Measurements from ENCODE around the gene MPC2.
"Not testable (repeated sequence)": the region's sequence is repeated elsewhere in the genome, so short reads cannot be mapped to it uniquely, and the experiment has no call there.

MPC2 gene

DNA sequence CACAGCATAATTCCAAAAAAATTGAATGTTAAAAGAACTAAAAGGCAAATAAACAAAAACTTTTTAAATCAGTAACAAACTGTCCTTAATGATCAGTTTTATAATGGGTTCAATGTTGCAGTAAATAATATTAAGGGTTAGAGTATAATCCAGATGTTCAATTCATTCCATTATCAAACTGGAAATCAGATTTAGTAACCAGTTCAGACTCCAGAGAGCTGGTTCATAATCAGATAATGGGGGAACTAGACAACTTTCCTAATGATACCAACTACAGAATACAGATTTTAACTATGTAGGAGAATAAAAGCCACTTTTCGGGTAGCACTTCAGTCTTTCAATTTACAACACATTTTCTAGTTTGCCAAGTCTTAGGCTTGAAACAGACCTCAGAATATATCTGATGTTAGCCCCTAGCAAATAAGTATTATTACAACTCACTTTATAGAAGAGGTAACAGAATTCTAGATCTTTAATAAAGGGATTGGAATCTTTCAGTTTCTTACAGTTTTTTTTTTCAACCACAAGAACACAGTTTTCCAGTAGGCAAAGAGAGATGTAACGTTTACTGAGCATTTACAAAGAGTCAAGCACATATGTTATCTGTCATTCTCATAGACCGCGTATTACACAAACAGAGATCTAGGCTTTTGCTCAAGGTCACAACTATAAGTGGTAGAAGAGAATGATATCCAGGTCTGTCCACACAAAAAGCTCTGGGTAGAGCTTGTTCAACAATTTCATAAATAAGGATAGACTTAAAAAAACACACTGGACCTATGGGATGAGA is 2.3 kb downstream of the MPC2 start:
- DNase-seq (ENCODE audit: low spot score), result no peak

GRCh38 chr1:167933788-167934187 is 3.1 kb downstream of the MPC2 start:
- no peak for DNase-seq (ENCODE audit: low spot score)

DNA sequence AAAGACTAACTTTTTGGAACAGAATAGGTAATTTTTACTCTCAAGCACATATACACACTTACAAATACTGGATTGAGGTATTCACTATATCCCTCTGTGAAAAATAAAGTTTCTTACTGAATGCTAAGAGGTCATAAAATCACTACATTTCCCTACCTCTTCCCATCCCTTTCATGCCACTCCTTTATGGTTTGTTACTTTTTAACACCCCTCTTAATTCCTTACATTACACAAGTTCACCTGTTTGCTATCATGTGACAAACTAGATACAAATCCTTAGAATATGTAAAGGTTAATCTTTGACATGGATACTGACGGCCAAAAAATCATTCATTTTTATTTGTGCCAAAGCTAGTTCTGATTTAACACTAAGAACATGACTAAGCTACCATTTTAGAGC is 7.1 kb downstream of the MPC2 start:
- DNase-seq (ENCODE audit: low spot score), result no peak

DNA sequence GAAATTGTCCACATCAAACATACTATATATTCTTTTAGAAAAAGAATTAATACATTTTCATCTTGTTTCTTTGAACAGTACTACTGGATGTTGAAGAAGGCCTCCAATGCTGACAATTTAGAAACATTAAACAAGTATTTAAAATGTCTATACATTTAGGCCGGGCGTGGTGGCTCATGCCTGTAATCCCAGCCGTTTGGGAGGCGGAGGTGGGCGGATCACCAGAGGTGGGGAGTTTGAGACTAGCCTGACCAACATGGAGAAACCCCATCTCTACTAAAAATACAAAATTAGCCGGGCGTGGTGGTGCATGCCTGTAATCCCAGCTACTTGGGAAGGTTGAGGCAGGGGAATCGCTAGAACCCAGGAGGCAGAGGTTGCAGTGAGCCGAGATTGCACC is 8.0 kb downstream of the MPC2 start:
- DNase-seq (ENCODE audit: low spot score), result not testable (repeated sequence)

DNA sequence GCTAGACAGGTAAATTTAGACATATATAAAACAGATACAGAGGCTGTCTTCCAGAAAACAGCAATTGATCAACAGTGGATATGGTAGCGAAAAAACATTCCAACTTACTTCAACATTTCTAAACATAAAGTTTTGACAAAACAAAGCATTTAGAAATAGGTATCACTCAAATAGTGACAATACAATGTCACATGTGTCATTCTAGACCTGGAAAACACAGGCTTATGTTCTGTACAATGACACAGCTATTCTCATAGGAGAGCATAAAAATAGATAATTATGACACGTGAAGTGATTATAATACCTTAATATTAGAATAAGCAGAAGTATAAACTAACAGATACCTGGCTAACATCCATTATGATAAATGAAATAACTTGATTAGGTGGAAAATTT is 8.4 kb downstream of the MPC2 start:
- no peak for DNase-seq (ENCODE audit: low spot score)

DNA sequence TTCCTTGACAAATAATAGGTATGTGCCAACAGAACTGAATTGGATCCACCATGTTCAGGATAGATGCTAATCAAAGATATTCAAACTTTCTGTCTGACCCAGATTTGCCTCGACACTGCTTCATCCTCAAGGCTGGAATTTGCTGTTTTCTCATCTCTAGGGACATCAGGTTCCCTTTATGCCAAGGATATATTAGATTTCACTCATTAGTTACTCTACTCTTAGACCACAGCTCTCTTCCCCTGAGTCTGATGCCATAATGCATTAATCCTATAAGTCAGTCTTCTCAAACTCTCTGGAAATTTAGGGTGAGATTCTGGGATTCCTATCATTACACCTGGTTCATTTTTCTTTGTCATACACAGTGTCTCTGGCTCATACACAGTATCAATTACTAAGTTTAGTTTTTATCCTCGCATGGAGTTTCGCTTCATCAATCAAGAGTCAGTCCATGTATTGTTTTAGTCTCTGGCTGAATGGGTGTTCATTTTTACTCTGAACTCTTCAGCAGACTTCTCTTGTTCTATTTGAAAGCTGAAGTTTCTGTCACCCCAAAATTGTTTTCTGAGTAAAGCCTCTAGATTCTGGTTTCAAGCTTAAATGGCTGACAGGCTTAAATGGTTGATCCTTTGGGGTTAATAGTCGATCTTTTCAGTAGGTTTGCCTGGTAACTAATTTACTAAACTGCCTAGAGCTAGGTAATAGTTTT is 9.7 kb downstream of the MPC2 start:
- DNase-seq (ENCODE audit: low spot score), result no peak

DNA sequence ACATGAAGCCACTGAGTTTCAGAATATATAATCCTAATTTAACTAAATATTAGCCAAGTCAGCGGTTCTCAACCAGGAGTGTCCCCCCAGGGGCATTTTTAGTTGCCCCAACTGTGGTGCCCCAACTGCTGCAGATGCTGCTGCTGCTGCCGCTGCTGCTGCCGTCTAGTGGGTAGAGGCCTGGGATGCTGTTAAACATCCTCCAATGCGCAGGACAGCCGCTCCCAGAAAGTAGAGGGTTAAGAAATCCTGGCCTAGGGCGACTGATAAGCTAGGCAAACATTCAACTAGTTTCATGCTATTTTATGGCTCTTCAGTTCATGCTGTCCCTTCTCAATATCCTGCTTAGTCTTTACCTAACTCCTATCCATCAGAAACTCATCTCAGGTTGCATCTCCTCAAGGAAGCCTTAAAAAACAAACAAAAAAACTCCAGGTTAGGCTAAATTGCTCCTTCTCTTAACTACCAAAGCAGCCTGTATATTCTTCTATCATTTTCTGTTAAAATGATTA is 10.3 kb downstream of the MPC2 start:
- DNase-seq (ENCODE audit: low spot score), result no peak

- no peak for DNase-seq (ENCODE audit: low spot score)
Observed at GRCh38 chr1:167924543-167925231, 12.2 kb downstream of the MPC2 start.

GRCh38 chr1:167924102-167924501 is 12.8 kb downstream of the MPC2 start:
- DNase-seq (ENCODE audit: low spot score), result no peak

GRCh38 chr1:167923324-167924056 is 13.4 kb downstream of the MPC2 start:
- DNase-seq (ENCODE audit: low spot score), result no peak

DNA sequence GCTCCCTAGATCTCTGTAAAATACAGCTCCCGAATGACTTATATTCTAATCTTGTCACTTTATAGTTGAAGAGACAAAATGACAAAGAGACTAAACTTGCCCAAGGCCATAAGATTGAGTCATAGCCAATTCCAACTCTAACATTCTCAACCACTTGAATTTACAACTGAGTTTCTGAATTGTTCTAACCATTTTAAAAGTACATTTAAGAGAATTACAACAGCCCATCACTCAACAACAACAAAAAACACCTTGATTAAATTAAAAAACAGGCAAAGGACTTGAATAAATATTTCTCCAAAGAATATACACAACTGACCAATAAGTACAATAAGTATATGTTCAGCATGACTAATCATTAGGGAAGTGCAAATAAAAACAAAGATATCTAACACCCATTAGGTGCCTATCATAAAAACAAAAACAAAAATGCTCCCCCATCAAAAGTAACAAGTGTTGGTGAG is 14.2 kb downstream of the MPC2 start:
- peak; percentile 8 for DNase-seq (ENCODE audit: low spot score)

DNA sequence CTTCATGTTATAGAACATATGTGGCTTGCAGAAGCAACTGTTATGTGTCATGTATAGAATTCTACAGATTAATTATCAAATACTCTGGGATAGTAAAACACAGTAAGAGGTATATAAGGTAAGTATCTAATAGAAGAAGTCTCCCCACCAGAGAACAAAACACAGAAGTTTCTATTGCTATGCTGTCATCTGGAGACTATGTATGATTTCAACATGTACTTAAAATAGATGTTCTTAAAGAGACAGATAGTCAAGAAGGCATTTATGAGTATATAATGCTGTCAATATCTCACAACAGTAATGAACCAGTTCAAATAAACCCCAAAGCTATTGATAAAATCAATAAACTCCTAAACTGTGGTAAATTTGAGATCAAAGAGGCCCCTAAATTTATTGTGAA is 14.8 kb downstream of the MPC2 start:
- DNase-seq (ENCODE audit: low spot score), result no peak

GRCh38 chr1:167916766-167917511 is 19.9 kb downstream of the MPC2 start:
- DNase-seq (ENCODE audit: low spot score), result no peak

- DNase-seq (ENCODE audit: low spot score), result no peak
Observed at GRCh38 chr1:167915569-167915968, 21.3 kb downstream of the MPC2 start.

GRCh38 chr1:167913895-167914496 is 22.9 kb downstream of the MPC2 start, which contains the start of gene ADCY10:
Gene ADCY10 (minus strand): TSS chr1:167914134. CDS start chr1:167905140, 8,994 bp downstream.
- DNase-seq (ENCODE audit: low spot score), result no peak

DNA sequence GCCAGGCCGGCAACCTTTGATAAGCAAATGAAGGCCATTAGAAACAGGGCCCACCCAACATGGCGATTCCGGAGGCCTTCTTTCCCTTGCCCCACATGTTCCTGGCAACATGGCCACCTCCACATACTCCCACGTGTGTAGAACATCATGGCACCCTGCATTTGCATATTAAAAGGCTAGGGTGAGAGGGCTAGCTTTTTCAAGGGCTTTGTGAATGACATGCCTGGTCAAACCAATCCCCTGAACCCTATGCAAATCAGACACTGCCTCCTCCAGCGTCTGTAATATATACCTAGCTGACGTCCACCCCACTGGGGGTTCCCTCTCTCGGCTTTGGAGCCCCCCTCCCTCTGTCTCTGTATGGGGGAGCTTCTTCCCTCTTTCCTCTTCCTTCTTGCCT is 24.6 kb downstream of the MPC2 start:
- DNase-seq (ENCODE audit: low spot score), result no peak

- DNase-seq (ENCODE audit: low spot score), result no peak
Observed at GRCh38 chr1:167911413-167911812, 25.5 kb downstream of the MPC2 start.

GRCh38 chr1:167910530-167910929 is 26.3 kb downstream of the MPC2 start:
- no peak for DNase-seq (ENCODE audit: low spot score)

GRCh38 chr1:167909691-167910180 is 27.1 kb downstream of the MPC2 start:
- no peak for DNase-seq (ENCODE audit: low spot score)

GRCh38 chr1:167905671-167906070 is 31.2 kb downstream of the MPC2 start:
- DNase-seq (ENCODE audit: low spot score), result no peak

DNA sequence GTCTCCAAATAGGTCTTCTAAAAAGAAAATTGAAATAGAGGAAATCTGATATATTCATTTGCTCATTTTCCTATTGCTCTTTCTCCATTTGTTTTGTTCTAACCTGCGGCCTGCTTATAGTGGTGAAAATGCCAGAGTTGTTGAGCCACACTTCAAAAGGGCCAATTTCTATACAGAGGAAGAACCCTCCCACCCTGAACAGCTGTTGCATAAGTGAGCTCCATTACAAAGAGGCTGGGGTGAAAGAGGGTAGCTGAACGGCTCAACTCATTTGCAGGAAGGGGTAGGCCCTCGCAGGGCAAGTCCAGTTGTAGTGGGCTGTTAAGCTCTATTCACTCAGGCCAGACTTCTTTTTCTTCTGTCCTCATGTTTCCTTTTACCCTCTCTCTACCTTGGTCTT is 31.7 kb downstream of the MPC2 start:
- DNase-seq (ENCODE audit: low spot score), result no peak

All from kidney capillary endothelial cell (primary cell).